ENCODE measurements around the gene SNRPA.
"Not testable (repeated sequence)": the region's sequence is repeated elsewhere in the genome, so short reads cannot be mapped to it uniquely, and the experiment has no call there.

The SNRPA gene

GRCh38 chr19:40758491-40758890, 7.5 kb downstream of the SNRPA start:
- no peaks in the 10 kb centered on the region for H3K27me3 ChIP-seq
- peaks cover 100% of the 10 kb centered on the region for H3K36me3 ChIP-seq
- no peak overlapping the region for H3K9ac ChIP-seq
- no peak for TF ChIP-seq Cebpa-rat (IDR thresholded peaks at IDR 0.05)
- H3K4me1 ChIP-seq, result peaks cover 51% of the 10 kb centered on the region
- H3K4me3 ChIP-seq, result no peak overlapping the region
- no peaks in the 10 kb centered on the region for H3K9me3 ChIP-seq
- H3K27ac ChIP-seq, result no peak overlapping the region
- H3K4me2 ChIP-seq, result no peak overlapping the region
- peaks cover 100% of the 10 kb centered on the region for H4K20me1 ChIP-seq

- Histone ChIP-seq H3K4me3 (no peak overlapping the region), H3K9me3 (no peaks in the 10 kb centered on the region), H3K4me2 (no peak overlapping the region), H3K4me1 (peaks cover 42% of the 10 kb centered on the region), H3K27me3 (no peaks in the 10 kb centered on the region), H3K36me3 (peaks cover 100% of the 10 kb centered on the region), H3K27ac (no peak overlapping the region), H3K9ac (no peak overlapping the region), H4K20me1 (peaks cover 100% of the 10 kb centered on the region)
- no peak for TF ChIP-seq Cebpa-rat (IDR thresholded peaks at IDR 0.05)
Measured at GRCh38 chr19:40759352-40759751, 8.3 kb downstream of the SNRPA start.

GRCh38 chr19:40762754-40763470, 11.9 kb downstream of the SNRPA start:
- H3K4me2 ChIP-seq, result no peak overlapping the region
- H3K9ac ChIP-seq, result 0 out of 2 replicates have a peak overlapping the region, but pooled peaks have one; percentile 45
- H4K20me1 ChIP-seq, result peaks cover 82% of the 10 kb centered on the region
- peaks cover 100% of the 10 kb centered on the region for H3K36me3 ChIP-seq
- peaks cover 17% of the 10 kb centered on the region; the same call in 1 of the 2 replicates for H3K4me1 ChIP-seq
- TF ChIP-seq Cebpa-rat (IDR thresholded peaks at IDR 0.05), result no peak
- H3K27ac ChIP-seq, result no peak overlapping the region
- H3K9me3 ChIP-seq, result no peaks in the 10 kb centered on the region
- no peak overlapping the region for H3K4me3 ChIP-seq
- H3K27me3 ChIP-seq, result no peaks in the 10 kb centered on the region

GRCh38 chr19:40763526-40763925, 12.5 kb downstream of the SNRPA start:
- no peak overlapping the region for H3K4me3 ChIP-seq
- H3K27me3 ChIP-seq, result no peaks in the 10 kb centered on the region
- no peak for TF ChIP-seq Cebpa-rat (IDR thresholded peaks at IDR 0.05)
- H3K36me3 ChIP-seq, result peaks cover 100% of the 10 kb centered on the region
- H3K4me1 ChIP-seq, result peaks cover 17% of the 10 kb centered on the region; the same call in 1 of the 2 replicates
- no peak overlapping the region for H3K9ac ChIP-seq
- H4K20me1 ChIP-seq, result peaks cover 76% of the 10 kb centered on the region
- H3K27ac ChIP-seq, result no peak overlapping the region
- H3K9me3 ChIP-seq, result no peaks in the 10 kb centered on the region
- H3K4me2 ChIP-seq, result no peak overlapping the region

- Histone ChIP-seq H3K4me2 (no peak overlapping the region), H3K9ac (no peak overlapping the region), H3K4me1 (peaks cover 17% of the 10 kb centered on the region; the same call in 1 of the 2 replicates), H3K9me3 (no peaks in the 10 kb centered on the region), H3K27me3 (no peaks in the 10 kb centered on the region), H3K36me3 (peaks cover 100% of the 10 kb centered on the region), H4K20me1 (peaks cover 72% of the 10 kb centered on the region), H3K4me3 (no peak overlapping the region), H3K27ac (no peak overlapping the region)
- TF ChIP-seq Cebpa-rat (IDR thresholded peaks at IDR 0.05), result no peak
Measured at GRCh38 chr19:40763963-40764362, 13.0 kb downstream of the SNRPA start.

GRCh38 chr19:40766385-40766784, 15.4 kb downstream of the SNRPA start:
- Histone ChIP-seq H3K9me3 (peaks cover 21% of the 10 kb centered on the region), H3K36me3 (peaks cover 96% of the 10 kb centered on the region), H4K20me1 (peaks cover 48% of the 10 kb centered on the region), H3K4me1 (peaks cover 16% of the 10 kb centered on the region; the same call in 1 of the 2 replicates)
- not testable (repeated sequence) for H3K27ac ChIP-seq, H3K4me2 ChIP-seq, H3K9ac ChIP-seq, H3K27me3 ChIP-seq, H3K4me3 ChIP-seq

GRCh38 chr19:40768869-40769268, 17.9 kb downstream of the SNRPA start:
- TF ChIP-seq Cebpa-rat (IDR thresholded peaks at IDR 0.05), result no peak
- no peak overlapping the region for H3K4me2 ChIP-seq
- H3K27me3 ChIP-seq, result no peaks in the 10 kb centered on the region
- H4K20me1 ChIP-seq, result peaks cover 23% of the 10 kb centered on the region
- peaks cover 78% of the 10 kb centered on the region for H3K36me3 ChIP-seq
- no peak overlapping the region for H3K9ac ChIP-seq
- H3K27ac ChIP-seq, result no peak overlapping the region
- peaks cover 3% of the 10 kb centered on the region; the same call in 1 of the 2 replicates for H3K4me1 ChIP-seq
- peaks cover 25% of the 10 kb centered on the region for H3K9me3 ChIP-seq
- H3K4me3 ChIP-seq, result no peak overlapping the region

GRCh38 chr19:40771101-40771862, 20.3 kb downstream of the SNRPA start:
- not testable (repeated sequence) for H3K4me3 ChIP-seq, H3K4me2 ChIP-seq
- H3K36me3 ChIP-seq, result peaks cover 54% of the 10 kb centered on the region

GRCh38 chr19:40774916-40775631, 24.1 kb downstream of the SNRPA start, which contains the start of gene MIA:
MIA (plus strand) TSS chr19:40775521; CDS start chr19:40775543, 22 bp downstream.
- Histone ChIP-seq H4K20me1 (no peaks in the 10 kb centered on the region), H3K27ac (peak within 1 kb of the TSS; percentile 56), H3K27me3 (no peaks in the 10 kb centered on the region), H3K36me3 (peaks cover 16% of the 10 kb centered on the region), H3K4me1 (peaks cover 50% of the 10 kb centered on the region), H3K9me3 (peaks cover 17% of the 10 kb centered on the region), H3K9ac (0 out of 2 replicates have a peak within 1 kb of the TSS, but pooled peaks have one; percentile 24), H3K4me3 (no peak within 1 kb of the TSS), H3K4me2 (peak within 1 kb of the TSS; percentile 80)
- TF ChIP-seq Cebpa-rat (IDR thresholded peaks at IDR 0.05), result no peak

More at GRCh38 chr19:40771101-40771862, 20.3 kb downstream of the SNRPA start:
- H4K20me1 ChIP-seq, H3K9ac ChIP-seq, H3K27ac ChIP-seq, H3K27me3 ChIP-seq: not testable (repeated sequence)
- peaks cover 25% of the 10 kb centered on the region for H3K9me3 ChIP-seq
- H3K4me1 ChIP-seq, result peaks cover 27% of the 10 kb centered on the region

All from BLaER1 (cell line).